Colonic mucosa (tissue), 4 donors: ENCODE data around the gene C17orf67. TPM values are rescaled to one million over a fixed set of nuclear protein-coding genes. Genes with fewer than 3 reads are reported as not detected.
"Not testable (repeated sequence)": the region's sequence is repeated elsewhere in the genome, so short reads cannot be mapped to it uniquely, and the experiment has no call there.

Experiments
- DNase-seq: peaks from one replicate; pipeline ENCODE4 v3.0.0-alpha.2; 2020
- H3K27ac ChIP-seq: fragments of 200-600 bp; one replicate; pipeline ENCODE4 v1.8.0; 2021
- H3K27me3 ChIP-seq: fragments of 200-600 bp; one replicate; pipeline ENCODE4 v1.8.0; 2021
- H3K36me3 ChIP-seq: fragments of 200-600 bp; one replicate; pipeline ENCODE4 v1.8.0; 2021
- H3K4me1 ChIP-seq: fragments of 200-600 bp; one replicate; pipeline ENCODE4 v1.8.0; 2021; ENCODE audit warnings: mild to moderate bottlenecking
- H3K4me3 ChIP-seq: fragments of 200-600 bp; one replicate; pipeline ENCODE4 v1.8.0; 2021
- H3K9ac ChIP-seq, 2 donors: one replicate each; pipeline ENCODE4 v1.7.0; 2013; ENCODE audit warnings: control low read depth in 2 of 2, low read depth in 2 of 2, low read length in 2 of 2
- H3K9me3 ChIP-seq: fragments of 200-600 bp; one replicate; pipeline ENCODE4 v1.8.0; 2021
- CTCF ChIP-seq: fragments of 200-600 bp; IDR thresholded peaks from one replicate; pipeline ENCODE4 v1.8.0; 2022; ENCODE audit warnings: antibody characterized with exemption, mild to moderate bottlenecking
- intact Hi-C: fragments of 100-400 bp; cut with DNase I; formaldehyde crosslinking; loops from one replicate; pipeline ENCODE4 v1.14.1; 2022
- total RNA-seq, 2 donors: library from RNA; stranded (reverse); fragmentation: NEBNext Ultra II Directional in 1 of 2; extraction: Animal tissue kit (Norgen Biotek cat#: 25700) in 1 of 2; gene quantifications; one replicate each; pipeline ENCODE4 v1.2.1, GENCODE V29; 2021
- donor health status: healthy.
- donor health status: DM: no; HTN: no; CAD: no.
- donor health status: DM: no; HTN: no; CAD: no.

Gene C17orf67
- total RNA-seq, 2 donors from 2014 or later: 1.4 to 1.7 TPM

DNA sequence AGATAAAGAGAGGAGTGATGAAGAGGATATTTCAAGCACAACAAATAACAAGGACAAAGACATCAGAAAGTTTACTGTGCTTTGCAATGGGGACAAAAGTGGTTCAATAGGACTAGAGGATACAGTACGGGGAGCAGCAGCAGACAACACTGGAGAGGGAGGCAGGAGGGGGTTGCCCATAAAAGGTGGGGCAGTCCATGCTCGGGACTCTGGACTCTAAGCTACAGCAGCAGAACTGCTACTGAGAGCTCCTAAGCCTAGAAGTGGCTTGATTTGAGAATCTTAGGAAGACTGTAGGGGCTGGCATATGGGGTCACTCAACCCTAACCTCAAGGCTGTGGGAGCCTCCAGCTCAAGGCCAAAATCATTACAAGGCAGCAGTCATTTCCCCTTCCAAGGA lies 62.2 kb downstream of the C17orf67 start:
- Histone ChIP-seq H3K9ac (no peak overlapping the region), H3K4me3 (no peak overlapping the region), H3K27ac (no peak overlapping the region), H3K27me3 (peaks cover 3% of the 10 kb centered on the region), H3K9me3 (no peaks in the 10 kb centered on the region), H3K36me3 (no peaks in the 10 kb centered on the region), H3K4me1 (no peaks in the 10 kb centered on the region)
- no peak for TF ChIP-seq CTCF
- DNase-seq: no peak
- intact Hi-C loops: no loop called here

DNA sequence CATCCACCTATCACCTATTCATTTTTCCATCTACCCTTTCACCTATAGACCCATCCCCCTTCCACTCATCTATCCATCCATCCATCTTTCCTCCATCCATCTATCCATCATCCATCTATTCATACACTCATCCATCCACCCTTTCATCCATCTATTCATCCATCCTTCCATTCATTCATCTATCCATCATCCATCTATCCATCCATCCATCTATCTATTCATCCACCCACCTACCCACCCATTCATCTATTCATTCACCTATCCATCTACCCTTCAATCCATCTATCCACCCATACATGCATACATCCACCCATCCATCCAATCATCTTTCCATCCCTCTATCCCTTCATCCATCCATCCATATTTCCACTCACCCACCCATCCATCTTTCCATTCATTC lies 63.3 kb downstream of the C17orf67 start:
- peaks cover 3% of the 10 kb centered on the region for H3K27me3 ChIP-seq
- no peaks in the 10 kb centered on the region for H3K4me1 ChIP-seq
- H3K9ac ChIP-seq: no peak overlapping the region
- H3K36me3 ChIP-seq: no peaks in the 10 kb centered on the region
- intact Hi-C loops: no loop called here
- no peak overlapping the region for H3K4me3 ChIP-seq
- DNase-seq: no peak
- H3K9me3 ChIP-seq: no peaks in the 10 kb centered on the region
- H3K27ac ChIP-seq: no peak overlapping the region
- TF ChIP-seq CTCF: no peak

GRCh38 chr17:56765449-56765848 lies 68.3 kb downstream of the C17orf67 start:
- TF ChIP-seq CTCF: no peak
- Histone ChIP-seq H3K4me1 (no peaks in the 10 kb centered on the region), H3K9me3 (no peaks in the 10 kb centered on the region), H3K36me3 (no peaks in the 10 kb centered on the region), H3K27ac (no peak overlapping the region), H3K4me3 (no peak overlapping the region), H3K27me3 (no peaks in the 10 kb centered on the region), H3K9ac (no peak overlapping the region)
- intact Hi-C loops: no loop called here
- DNase-seq: no peak

DNA sequence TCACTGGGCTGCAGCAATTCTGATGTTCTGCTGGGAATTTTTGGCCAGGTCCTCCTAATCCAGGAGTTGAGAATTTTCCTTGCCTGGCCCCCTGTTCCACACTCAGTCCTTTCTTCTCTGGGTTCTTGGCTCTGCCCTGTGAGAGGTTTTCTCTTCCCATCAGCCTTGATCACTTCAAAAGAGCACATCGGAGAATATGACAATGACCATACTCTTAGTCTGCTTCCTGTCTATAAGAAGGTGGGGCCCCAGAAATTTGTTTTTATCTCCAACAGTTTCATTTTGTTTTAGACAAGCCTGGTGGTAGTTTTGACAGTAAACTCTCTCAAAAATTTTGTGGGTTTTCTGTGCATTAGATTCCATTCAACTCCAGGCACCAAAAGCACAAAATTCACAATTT lies 70.7 kb downstream of the C17orf67 start:
- H3K9ac ChIP-seq: no peak overlapping the region
- no peak for TF ChIP-seq CTCF
- H3K4me3 ChIP-seq: no peak overlapping the region
- no peak overlapping the region for H3K27ac ChIP-seq
- H3K4me1 ChIP-seq: no peaks in the 10 kb centered on the region
- no peaks in the 10 kb centered on the region for H3K9me3 ChIP-seq
- no peaks in the 10 kb centered on the region for H3K27me3 ChIP-seq
- intact Hi-C loops: no loop called here
- no peak for DNase-seq
- H3K36me3 ChIP-seq: no peaks in the 10 kb centered on the region

GRCh38 chr17:56762144-56762543 lies 71.6 kb downstream of the C17orf67 start:
- Histone ChIP-seq H3K4me3 (no peak overlapping the region), H3K4me1 (no peaks in the 10 kb centered on the region), H3K27ac (no peak overlapping the region), H3K9ac (no peak overlapping the region), H3K36me3 (no peaks in the 10 kb centered on the region), H3K27me3 (no peaks in the 10 kb centered on the region), H3K9me3 (no peaks in the 10 kb centered on the region)
- DNase-seq: no peak
- intact Hi-C loops: no loop called here
- TF ChIP-seq CTCF: no peak

DNA sequence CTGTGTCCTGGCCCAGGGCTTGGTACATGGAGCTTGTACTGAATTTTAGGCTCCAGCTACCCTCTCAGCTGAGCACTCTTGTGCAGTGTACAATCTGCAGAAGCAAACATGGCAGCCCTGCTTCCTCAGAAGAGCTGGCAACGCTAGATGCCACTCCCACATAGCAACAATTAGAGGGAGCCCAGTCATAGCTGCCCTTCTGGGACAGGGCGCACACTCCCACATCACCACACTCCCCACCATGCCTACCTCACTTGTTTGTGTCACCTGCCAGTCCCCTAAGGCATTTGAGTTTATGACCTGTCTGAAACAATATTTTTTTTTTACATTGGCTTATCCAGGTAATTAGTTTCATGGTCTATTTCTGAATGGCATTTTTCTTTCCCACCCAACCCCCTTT lies 72.3 kb downstream of the C17orf67 start:
- H3K27ac ChIP-seq: no peak overlapping the region
- no peaks in the 10 kb centered on the region for H3K36me3 ChIP-seq
- H3K4me3 ChIP-seq: no peak overlapping the region
- H3K4me1 ChIP-seq: no peaks in the 10 kb centered on the region
- no peaks in the 10 kb centered on the region for H3K27me3 ChIP-seq
- no peak overlapping the region for H3K9ac ChIP-seq
- intact Hi-C loops: no loop called here
- H3K9me3 ChIP-seq: no peaks in the 10 kb centered on the region
- TF ChIP-seq CTCF: no peak
- no peak for DNase-seq

- H3K4me3 ChIP-seq, DNase-seq, H3K9me3 ChIP-seq, H3K27ac ChIP-seq, H3K36me3 ChIP-seq, H3K4me1 ChIP-seq, H3K27me3 ChIP-seq, intact Hi-C loops, H3K9ac ChIP-seq: not testable (repeated sequence)
These were observed 76.1 kb downstream of the C17orf67 start for GRCh38 chr17:56757611-56758010.
